ENCODE measurements around the gene MICAL3.
"Not testable (repeated sequence)": the region's sequence is repeated elsewhere in the genome, so short reads cannot be mapped to it uniquely, and the experiment has no call there.

The MICAL3 gene

GRCh38 chr22:17882162-17882561, 142.2 kb downstream of the MICAL3 start:
- no peak for DNase-seq (ENCODE audit: low spot score)

DNA sequence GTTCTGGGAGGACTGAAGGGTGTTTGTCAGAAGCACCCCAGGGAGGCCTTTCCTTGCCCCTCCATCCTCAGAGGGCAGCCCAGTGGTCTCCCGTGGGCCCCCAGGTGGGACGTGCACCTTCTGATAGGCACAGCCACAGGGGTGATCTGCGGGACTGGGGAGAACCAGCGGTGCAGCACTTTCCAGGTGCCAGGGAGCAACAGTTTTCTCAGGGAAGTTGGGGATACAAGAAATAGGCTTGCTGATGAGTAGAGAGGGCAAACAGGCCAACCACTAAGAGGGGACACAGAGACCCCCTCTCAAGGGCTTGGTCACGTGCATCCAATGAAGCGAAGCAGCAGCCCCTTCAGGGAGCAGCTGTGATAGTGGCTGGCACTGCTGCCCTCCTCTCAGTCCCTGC, 143.0 kb downstream of the MICAL3 start:
- no peak for DNase-seq (ENCODE audit: low spot score)

DNA sequence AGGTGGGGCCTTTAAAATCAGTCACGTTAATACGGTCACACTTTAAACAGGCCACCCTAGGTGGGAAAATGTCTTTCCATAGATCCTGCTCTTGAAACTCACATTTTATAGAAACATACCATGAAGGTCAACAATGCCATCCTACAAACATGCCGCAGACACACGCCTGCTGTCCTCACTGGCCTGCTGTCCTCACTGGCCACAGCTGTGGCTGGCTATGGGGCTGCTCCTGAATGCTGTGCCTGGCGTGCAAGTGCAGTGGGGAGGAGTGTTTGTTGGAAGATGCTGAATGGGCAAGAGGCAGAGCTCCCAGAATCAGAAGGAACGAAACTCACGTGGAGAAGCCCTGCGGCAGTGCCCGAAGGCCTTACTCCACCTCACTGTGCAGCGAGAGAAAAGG, 143.9 kb downstream of the MICAL3 start:
- DNase-seq (ENCODE audit: low spot score), result no peak

DNA sequence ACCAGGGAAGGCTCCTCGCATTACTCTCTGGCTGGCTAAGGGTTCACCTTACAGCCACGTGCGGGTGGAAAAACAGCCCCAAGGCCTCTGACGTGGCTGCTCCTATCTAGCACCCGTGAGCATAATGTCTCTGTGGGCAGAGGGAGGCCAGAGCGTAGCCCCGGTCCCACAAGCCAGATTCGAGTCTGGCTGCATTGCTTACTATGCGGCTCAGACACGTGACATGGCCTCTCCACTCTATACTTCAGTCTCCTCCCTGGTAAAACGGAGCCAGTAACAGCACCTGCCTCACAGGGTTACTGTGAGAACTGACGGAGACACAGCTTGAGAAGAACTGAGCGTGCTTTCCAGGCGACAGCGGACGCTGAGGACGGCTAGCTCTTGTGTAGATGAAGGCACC, 144.3 kb downstream of the MICAL3 start:
- no peak for DNase-seq (ENCODE audit: low spot score)

GRCh38 chr22:17878941-17879340, 145.4 kb downstream of the MICAL3 start:
- no peak for DNase-seq (ENCODE audit: low spot score)

DNA sequence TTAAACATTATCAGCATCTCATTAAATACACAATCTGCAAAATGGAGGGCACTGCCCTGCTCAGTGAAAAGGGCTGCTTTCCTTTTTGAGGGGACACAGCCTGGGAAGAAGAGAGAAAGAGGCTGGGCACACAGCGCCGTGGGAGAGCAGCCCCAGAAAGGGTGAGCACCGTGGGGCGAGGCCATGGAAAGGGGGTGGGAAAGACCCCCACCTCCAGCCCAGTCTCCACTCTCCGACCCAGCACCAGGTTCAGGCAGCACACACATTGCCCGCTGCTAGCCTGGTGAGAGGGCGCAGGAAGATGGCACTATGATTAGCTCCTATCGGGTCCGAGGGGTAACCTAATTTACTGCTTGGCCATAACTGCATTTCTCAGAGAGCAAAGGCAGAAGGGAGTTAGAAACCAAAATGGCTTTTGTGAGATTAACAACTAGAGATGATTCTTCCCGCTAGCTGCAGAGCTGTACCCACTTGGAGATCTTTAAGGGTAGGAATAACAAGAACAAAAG, 146.1 kb downstream of the MICAL3 start:
- DNase-seq (ENCODE audit: low spot score), result no peak

DNA sequence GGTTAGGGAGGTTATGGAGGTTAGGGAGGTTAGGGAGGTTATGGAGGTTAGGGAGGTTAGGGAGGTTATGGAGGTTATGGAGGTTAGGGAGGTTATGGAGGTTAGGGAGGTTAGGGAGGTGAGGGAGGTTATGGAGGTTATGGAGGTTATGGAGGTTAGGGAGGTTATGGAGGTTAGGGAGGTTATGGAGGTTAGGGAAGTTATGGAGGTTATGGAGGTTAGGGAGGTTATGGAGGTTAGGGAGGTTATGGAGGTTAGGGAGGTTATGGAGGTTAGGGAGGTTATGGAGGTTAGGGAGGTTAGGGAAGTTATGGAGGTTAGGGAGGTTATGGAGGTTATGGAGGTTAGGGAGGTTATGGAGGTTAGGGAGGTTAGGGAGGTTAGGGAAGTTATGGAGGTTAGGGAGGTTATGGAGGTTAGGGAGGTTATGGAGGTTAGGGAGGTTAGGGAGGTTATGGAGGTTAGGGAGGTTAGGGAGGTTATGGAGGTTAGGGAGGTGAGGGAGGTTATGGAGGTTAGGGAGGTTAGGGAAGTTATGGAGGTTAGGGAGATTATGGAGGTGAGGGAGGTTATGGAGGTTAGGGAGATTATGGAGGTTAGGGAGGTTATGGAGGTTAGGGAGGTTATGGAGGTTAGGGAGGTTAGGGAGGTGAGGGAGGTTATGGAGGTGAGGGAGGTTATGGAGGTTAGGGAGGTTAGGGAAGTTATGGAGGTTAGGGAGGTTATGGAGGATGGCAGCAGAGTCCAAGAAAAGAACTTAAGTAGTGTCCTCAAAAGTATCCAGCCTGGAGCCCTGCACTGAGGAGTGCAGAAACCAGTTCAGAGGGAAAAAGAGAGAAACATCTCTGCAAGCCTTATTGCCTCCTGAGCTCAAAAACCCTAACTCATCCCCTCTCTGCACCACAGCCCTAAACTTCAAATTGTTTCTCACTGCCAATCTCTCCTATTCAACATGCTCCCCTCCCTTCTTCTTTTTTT, 147.2 kb downstream of the MICAL3 start:
- not testable (repeated sequence) for DNase-seq (ENCODE audit: low spot score)

GRCh38 chr22:17876306-17876831, 148.0 kb downstream of the MICAL3 start:
- no peak for DNase-seq (ENCODE audit: low spot score)

DNA sequence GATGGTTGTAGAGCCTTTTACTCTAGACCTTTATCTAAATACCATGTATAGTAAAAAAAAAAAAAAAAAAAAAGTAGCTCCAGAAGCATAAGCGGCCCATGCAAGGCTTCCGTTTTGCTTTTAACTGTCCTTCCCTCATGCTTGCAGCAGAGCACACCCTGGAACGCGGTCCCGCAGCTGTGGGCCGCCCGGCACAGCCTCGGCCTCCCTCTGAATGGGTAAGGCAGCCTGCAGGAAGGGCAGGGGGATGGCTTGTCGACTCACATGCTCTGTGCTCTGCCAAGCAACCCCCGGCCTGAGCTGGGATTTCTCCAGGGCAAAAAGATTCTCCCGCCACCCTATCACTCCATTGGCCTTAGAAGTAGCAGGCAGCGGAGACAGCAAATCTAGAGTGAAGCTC, 148.7 kb downstream of the MICAL3 start:
- DNase-seq (ENCODE audit: low spot score), result no peak

- no peak for DNase-seq (ENCODE audit: low spot score)
These were observed 149.2 kb downstream of the MICAL3 start for GRCh38 chr22:17875156-17875555.

- DNase-seq (ENCODE audit: low spot score), result no peak
These were observed 150.0 kb downstream of the MICAL3 start for GRCh38 chr22:17874231-17874905.

DNA sequence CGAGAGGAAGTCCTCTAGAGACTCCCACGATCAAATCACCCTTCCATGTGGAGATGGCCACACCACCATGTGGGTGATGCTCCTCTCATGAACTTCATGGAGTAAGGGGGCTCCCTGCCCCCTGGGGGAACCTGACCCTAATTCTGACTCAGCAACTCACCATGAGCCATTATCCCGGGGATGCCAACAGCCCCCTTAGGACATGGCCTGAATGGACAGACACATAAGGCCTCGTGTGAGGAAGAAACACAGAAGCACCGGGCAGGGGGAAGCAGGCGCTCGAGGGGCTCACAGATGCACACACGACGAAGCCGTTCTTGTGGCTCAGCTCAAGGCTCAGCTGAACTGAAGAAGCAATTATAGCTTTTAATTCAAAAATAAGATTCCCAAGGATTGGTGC, 150.6 kb downstream of the MICAL3 start:
- DNase-seq (ENCODE audit: low spot score), result no peak

DNA sequence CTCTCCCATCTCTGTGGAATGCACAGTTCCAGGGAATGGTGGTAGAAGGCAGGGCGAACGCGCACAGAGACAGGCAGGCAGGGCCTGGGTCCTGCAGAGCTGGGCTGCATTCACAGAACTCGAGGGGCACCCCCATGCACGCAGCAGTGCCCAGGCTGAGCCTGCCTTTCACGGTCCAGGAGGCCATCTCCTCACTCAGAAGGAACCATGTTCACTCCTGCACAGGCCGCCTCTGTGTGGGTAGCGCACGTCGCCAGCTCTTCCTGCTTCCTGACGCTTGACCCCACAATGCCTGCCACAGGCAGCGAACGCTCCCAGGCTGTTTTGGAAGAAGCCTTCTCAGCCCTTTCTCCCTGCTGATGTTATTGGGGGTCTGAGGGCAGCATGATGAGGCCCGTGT, 151.2 kb downstream of the MICAL3 start:
- DNase-seq (ENCODE audit: low spot score), result no peak

DNA sequence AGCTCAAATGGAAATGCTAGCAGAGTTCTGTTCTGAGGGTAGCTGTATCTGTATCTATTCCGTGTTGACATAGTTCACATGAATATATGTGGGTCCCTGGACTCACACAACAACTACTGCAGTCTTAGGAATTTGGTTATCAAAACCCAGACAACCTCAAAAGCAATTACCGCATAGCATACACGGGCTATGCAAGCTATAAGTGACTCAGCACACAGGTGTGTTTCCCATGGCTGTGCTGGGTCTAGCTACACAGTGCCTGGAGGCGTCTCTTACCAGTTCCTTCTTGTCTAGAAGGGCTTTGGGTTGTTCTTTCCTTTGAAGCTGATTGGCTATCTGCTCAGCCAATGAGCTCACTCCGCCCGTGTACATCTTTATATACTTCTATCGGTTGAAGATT, 151.9 kb downstream of the MICAL3 start:
- DNase-seq (ENCODE audit: low spot score), result no peak

DNA sequence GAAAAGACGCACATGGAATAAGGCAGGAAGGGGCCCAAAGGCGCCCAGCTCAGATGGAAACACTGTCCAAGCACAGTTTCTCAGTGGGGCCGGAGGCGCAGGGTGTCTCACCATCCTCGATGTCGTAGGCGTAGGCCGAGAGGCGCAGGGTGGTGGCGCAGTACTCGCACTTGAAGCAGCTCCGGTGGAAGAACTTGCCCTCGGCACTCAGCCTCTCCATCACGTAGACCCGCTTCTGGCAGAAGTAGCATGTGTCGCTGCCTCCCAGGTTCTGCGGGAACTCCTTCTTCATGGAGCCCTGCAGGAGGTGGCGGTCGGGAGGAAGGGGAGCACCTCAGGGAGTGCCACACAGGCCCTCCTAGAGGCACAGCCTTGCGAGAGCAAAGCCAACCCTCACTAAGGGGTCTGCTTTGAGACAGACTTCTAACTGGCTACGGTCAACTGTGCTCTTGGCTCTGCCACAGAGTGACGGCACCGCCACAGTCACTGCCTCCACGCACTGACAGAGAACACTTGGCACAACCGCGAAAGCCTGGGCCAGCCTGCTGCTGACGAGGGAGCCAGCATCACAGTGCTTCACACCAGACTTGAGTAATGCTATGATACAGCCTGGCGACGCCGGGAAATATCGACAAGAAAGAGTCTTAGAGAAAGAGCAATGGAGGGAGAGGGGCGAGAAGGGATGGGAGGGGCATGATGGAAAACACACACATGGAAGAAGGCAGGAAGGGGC, 152.5 kb downstream of the MICAL3 start:
- DNase-seq (ENCODE audit: low spot score), result no peak

- no peak for DNase-seq (ENCODE audit: low spot score)
These were observed 154.0 kb downstream of the MICAL3 start for GRCh38 chr22:17870407-17870806.

DNA sequence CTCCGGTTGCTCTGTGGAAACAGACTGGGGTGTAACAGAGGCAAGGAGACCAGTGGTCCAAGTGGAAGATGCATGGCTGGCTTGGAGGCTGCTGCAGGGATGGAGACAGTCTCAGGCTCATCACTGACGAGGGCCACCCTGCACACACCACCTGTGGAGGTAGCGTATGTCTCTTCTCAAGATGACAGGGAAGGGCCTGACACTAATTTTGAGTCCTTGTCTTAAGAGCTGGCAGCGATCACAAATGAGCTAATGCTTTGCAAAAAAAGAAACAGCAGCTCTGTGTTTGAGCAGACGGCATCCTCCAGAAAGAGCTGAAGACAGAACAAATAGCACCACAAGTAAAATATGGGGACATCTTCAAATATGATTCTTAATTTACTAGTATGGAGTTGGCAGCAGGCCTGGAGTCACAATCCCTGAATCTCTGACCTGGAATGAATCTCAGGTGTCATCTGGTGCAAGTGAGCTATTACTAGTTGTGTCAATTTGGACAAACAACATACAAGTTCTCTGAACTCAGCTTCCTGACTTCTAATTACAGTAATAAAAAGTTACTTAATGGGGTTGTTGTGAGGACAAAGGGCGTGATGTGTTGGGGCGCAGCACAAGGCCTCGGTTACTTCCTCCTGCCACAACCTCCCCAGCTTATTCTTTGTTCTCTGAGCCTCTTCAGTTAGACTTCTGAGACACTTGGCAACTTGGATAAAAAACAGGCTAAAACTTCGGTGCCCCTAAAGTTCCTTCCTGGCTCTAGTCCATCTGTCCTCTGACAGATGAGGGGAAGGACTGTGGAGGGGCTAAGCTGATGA, 154.9 kb downstream of the MICAL3 start:
- DNase-seq (ENCODE audit: low spot score), result no peak

DNA sequence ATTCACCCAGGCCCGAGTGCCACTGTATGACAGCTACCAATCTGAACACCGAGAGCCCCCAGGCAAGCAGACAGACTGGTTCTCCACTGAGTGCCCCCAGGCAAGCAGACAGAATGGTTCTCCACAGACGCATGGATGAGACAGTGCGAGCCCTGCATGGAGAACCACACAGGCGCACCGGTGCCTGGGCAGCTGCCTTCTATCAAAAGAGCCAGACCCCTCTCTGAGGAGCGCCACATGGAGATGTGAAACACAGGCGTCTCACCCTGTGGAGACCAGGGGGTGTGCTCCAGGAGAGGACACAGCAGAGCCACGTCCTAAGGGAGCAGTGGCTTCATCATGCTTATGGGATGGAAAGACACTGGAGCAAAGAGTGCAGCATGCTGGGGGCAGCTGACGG, 155.6 kb downstream of the MICAL3 start:
- DNase-seq (ENCODE audit: low spot score), result no peak

GRCh38 chr22:17867160-17867785, 157.1 kb downstream of the MICAL3 start:
- DNase-seq (ENCODE audit: low spot score), result peak; percentile 31

- DNase-seq (ENCODE audit: low spot score), result no peak
These were observed 157.7 kb downstream of the MICAL3 start for GRCh38 chr22:17866621-17867020.

DNA sequence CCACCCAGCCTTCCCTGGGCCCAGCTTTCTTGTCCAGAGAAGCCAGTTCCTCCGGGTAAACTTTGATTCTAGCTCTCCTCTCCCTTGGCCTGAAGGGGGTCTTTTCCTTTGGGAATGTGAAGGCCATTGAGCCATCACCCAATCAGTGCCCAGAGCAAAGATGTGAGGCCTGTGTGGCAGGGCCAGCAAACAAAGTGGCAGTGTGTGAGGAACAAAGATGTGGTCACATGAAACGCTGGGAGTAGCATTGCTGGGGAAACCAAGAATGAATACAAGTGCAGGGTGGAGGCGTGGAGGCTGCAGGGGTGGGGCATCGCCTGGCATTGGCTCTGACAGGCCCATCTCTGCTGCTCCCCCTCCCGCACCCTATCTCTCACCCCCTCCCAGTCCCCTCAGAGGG, 158.2 kb downstream of the MICAL3 start:
- DNase-seq (ENCODE audit: low spot score), result no peak

Measured in hematopoietic multipotent progenitor cell treated with erythropoietin and hydrocortisone succinate and interleukin-3 and kit ligand, for 15 days (in vitro differentiated cells).